Tibial nerve (tissue), 4 donors: Measurements from ENCODE around the gene OR4E1. TPM values are rescaled to one million over a fixed set of nuclear protein-coding genes. Genes with fewer than 3 reads are reported as not detected.
"Not testable (repeated sequence)": the region's sequence is repeated elsewhere in the genome, so short reads cannot be mapped to it uniquely, and the experiment has no call there.

Experiments used
- DNase-seq, 2 donors: peaks; one replicate each; pipeline ENCODE4 v3.0.0-alpha.2; 2019; ENCODE audit warnings: low spot score in 2 of 2
- H3K27ac ChIP-seq, 4 donors: fragments of 200-600 bp; sonication (generic) in 3 of 4; one replicate each; pipeline ENCODE4 v1.5.1; 2017 to 2019; ENCODE audit warnings: mild to moderate bottlenecking in 1 of 4
- H3K27me3 ChIP-seq, 2 donors: fragments of 200-600 bp; sonication (generic) in 1 of 2; one replicate each; pipeline versions ENCODE4 v1.5.1 to v1.6.0; 2017 to 2019
- H3K36me3 ChIP-seq, 3 donors: fragments of 200-600 bp; sonication (generic); one replicate each; pipeline ENCODE4 v1.5.1; 2018 to 2019
- H3K4me1 ChIP-seq, 4 donors: fragments of 200-600 bp; sonication (generic) in 3 of 4; one replicate each; pipeline ENCODE4 v1.5.1; 2017 to 2019
- H3K4me3 ChIP-seq, 4 donors: fragments of 200-600 bp; sonication (generic) in 3 of 4; one replicate each; pipeline ENCODE4 v1.5.1; 2017 to 2019; ENCODE audit warnings: mild to moderate bottlenecking in 1 of 4, moderate library complexity in 1 of 4
- H3K9me3 ChIP-seq, 4 donors: fragments of 200-600 bp; sonication (generic) in 3 of 4; one replicate each; pipeline ENCODE4 v1.5.1; 2017 to 2019
- EP300 ChIP-seq, 2 donors: sonication (generic); formaldehyde crosslinking; IDR thresholded peaks; one replicate each; pipeline ENCODE4 v1.6.1; 2017; ENCODE audit warnings: antibody characterized with exemption in 2 of 2, mild to moderate bottlenecking in 1 of 2
- POLR2A ChIP-seq, 2 donors: fragments of 450-650 bp; IDR thresholded peaks; one replicate each; pipeline ENCODE4 v1.6.1; 2017; ENCODE audit warnings: antibody characterized with exemption in 2 of 2, mild to moderate bottlenecking in 2 of 2, moderate library complexity in 2 of 2
- WGBS, 2 donors: methylation state at CpG; one replicate each; pipeline ENCODE4 v1.1.5; 2018; 5-methylcytosine and 5-hydroxymethylcytosine counted together
- total RNA-seq, 4 donors: library from RNA; depleted of rRNA; stranded (reverse); fragments of >200 nt; gene quantifications; one replicate each; pipeline ENCODE4 v1.1.0, GENCODE V29; 2016
- TF ChIP-seq, protein P1 (sequence below), 5 experiments: fragments of 200-600 bp in 3 of 5; fragments of 450-650 bp in 2 of 5; sonication (generic) in 3 of 5; IDR thresholded peaks; one replicate each; pipeline ENCODE4 v1.5.1; 2016 to 2019; ENCODE audit warnings: antibody characterized with exemption in 5 of 5, mild to moderate bottlenecking in 3 of 5, moderate library complexity in 2 of 5

Gene OR4E1
- total RNA-seq, 4 donors from 2014 or later, result not detected

DNA sequence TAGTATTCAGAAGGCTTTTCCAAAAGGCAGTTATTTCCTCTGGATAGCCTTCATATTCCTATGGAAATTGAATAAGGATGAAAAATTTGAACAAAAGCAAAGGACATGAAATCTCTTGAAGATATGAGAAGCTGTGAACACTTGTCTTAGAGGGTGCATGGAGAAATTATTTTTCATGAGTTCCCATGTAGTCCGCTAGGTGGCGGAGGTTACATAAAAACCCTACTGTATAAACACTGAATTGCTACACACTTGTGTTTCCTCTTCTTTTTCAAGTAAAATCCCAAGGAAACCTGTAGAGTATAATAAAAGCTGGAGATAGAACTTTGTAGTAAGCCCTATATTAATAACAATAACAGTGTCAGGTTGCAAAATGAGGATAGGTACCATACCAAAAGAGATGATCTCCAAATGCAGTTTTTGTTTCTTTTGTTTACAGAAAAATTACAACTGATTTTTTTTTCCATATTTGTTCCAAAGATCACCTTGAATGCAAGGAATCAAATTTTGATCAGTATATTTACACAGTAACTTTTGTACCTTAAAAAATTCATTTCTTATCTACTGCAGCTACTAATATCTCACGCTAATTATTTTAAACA is 37.8 kb upstream of the OR4E1 start:
- DNase-seq, result peak in 1 of 2 donors; percentile 8
- 29 to 32% methylated on average over 3 of the region's 3 CpGs for WGBS, 2 donors
- H3K27me3 ChIP-seq, result no peaks in the 10 kb centered on the region
- H3K27ac ChIP-seq, result no peak overlapping the region
- no peaks in the 10 kb centered on the region for H3K36me3 ChIP-seq
- peaks cover 0 to 11% (median 0%) of the 10 kb centered on the region in 4 donors for H3K9me3 ChIP-seq
- TF ChIP-seq POLR2A (IDR thresholded peaks at IDR 0.05), result no peak
- TF ChIP-seq, protein P1, sequence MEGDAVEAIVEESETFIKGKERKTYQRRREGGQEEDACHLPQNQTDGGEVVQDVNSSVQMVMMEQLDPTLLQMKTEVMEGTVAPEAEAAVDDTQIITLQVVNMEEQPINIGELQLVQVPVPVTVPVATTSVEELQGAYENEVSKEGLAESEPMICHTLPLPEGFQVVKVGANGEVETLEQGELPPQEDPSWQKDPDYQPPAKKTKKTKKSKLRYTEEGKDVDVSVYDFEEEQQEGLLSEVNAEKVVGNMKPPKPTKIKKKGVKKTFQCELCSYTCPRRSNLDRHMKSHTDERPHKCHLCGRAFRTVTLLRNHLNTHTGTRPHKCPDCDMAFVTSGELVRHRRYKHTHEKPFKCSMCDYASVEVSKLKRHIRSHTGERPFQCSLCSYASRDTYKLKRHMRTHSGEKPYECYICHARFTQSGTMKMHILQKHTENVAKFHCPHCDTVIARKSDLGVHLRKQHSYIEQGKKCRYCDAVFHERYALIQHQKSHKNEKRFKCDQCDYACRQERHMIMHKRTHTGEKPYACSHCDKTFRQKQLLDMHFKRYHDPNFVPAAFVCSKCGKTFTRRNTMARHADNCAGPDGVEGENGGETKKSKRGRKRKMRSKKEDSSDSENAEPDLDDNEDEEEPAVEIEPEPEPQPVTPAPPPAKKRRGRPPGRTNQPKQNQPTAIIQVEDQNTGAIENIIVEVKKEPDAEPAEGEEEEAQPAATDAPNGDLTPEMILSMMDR (IDR thresholded peaks at IDR 0.05), result peak; percentile 37 to 67 (median 55)
- no peak overlapping the region for H3K4me3 ChIP-seq
- no peaks in the 10 kb centered on the region for H3K4me1 ChIP-seq

DNA sequence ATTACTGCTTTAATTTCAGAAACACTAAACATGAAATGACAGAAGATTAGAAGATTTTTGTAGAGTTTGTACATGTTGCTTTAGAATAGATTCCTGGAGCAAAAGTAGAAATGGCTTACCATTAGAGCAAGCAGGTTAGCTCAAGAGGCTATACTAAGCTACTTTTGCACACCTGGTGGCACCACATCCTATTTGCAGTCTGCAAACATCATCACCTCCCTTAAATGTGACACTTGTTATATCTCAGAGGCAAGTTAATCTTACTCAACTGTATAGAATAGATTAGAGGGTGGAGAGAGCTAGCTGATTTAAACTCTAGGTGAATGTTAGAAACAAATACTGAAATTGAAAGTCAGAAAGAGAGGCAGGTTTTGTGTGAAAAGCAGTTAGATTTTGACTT is 30.7 kb upstream of the OR4E1 start:
- TF ChIP-seq, protein P1 (IDR thresholded peaks at IDR 0.05), result no peak
- no peak for TF ChIP-seq POLR2A (IDR thresholded peaks at IDR 0.05)
- no peaks in the 10 kb centered on the region for H3K27me3 ChIP-seq
- no peaks in the 10 kb centered on the region for H3K4me1 ChIP-seq
- peaks cover 0 to 18% (median 0%) of the 10 kb centered on the region in 4 donors for H3K9me3 ChIP-seq
- H3K4me3 ChIP-seq, result no peak overlapping the region
- H3K36me3 ChIP-seq, result no peaks in the 10 kb centered on the region
- DNase-seq, result no peak
- no peak overlapping the region for H3K27ac ChIP-seq

DNA sequence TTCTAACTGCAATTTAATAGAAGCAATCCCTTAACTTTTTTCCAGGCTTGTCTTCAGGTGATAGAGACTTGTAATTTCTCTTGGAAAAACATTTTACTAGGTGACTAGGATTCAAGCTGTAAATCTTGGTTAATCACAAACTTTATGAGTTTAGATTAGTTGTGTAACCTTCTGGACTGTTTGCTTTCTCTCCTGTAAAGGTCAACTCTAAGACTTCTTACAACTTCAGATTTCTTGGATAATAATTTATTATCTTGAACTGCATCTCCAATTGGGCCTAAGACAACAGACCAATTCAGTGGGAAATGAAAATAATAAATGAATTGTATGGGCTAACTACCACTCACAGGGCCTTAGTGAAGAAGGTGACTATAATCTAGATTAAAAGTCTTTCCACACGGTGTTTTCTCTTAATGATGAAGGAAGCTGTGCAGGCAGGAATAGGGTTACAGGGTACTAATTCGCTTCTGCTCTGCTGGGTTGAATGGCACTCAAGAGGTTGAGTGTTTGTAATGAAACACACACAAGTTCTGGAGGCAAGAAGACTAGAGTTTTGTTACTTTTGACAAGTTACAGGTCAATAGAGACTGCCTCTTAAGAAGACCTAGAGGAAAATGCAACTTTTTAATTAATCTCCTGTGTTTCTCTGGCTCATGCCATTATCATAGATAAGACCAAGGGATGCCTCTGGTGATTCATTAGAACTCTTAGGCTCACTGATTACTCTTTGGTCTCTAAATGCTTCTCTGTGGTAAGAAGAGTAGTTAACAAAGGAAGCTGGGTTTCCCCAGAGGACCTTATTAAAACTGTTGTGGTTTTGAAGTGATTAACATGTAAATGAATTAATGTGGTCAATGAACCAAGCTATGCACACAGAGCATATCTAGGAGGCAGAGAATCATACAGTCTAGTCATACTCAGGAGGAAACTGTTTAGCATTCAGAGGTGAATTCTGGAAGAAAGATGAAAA is 30.0 kb upstream of the OR4E1 start:
- Histone ChIP-seq H3K27ac (no peak overlapping the region), H3K36me3 (no peaks in the 10 kb centered on the region), H3K4me3 (no peak overlapping the region), H3K4me1 (no peaks in the 10 kb centered on the region), H3K27me3 (no peaks in the 10 kb centered on the region), H3K9me3 (peaks cover 0 to 18% (median 0%) of the 10 kb centered on the region in 4 donors)
- no peak for DNase-seq
- 56 to 76% methylated on average over 2 of the region's 2 CpGs for WGBS, 2 donors
- TF ChIP-seq POLR2A (IDR thresholded peaks at IDR 0.05) (no peak), EP300 (IDR thresholded peaks at IDR 0.05) (no peak)
- TF ChIP-seq, protein P1 (IDR thresholded peaks at IDR 0.05), result no peak

DNA sequence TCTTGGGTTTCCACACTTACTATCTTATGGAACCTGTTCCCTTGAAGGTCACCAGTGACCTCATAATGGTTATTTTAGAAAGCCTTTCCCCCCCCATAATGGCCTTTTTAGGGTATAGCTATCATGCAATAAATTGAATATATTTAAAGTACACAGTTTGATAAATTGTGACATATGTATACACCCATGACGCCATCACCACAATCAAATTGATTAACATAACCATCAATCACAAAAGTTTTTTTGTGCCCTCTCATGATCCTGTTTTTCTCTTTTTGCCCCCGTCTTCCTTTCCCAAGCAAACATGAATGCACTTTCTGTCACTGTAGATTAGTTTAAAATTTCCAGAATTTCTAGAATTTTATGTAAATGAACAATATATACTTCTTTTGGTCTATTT is 28.7 kb upstream of the OR4E1 start:
- Histone ChIP-seq H3K36me3 (no peaks in the 10 kb centered on the region), H3K4me3 (no peak overlapping the region), H3K27me3 (no peaks in the 10 kb centered on the region), H3K9me3 (peaks cover 0 to 16% (median 0%) of the 10 kb centered on the region in 4 donors), H3K27ac (no peak overlapping the region), H3K4me1 (no peaks in the 10 kb centered on the region)
- 66 to 79% methylated on average over 2 of the region's 2 CpGs for WGBS, 2 donors
- no peak for DNase-seq
- TF ChIP-seq POLR2A (IDR thresholded peaks at IDR 0.05), result no peak
- no peak for TF ChIP-seq EP300 (IDR thresholded peaks at IDR 0.05)
- TF ChIP-seq, protein P1 (IDR thresholded peaks at IDR 0.05), result no peak

DNA sequence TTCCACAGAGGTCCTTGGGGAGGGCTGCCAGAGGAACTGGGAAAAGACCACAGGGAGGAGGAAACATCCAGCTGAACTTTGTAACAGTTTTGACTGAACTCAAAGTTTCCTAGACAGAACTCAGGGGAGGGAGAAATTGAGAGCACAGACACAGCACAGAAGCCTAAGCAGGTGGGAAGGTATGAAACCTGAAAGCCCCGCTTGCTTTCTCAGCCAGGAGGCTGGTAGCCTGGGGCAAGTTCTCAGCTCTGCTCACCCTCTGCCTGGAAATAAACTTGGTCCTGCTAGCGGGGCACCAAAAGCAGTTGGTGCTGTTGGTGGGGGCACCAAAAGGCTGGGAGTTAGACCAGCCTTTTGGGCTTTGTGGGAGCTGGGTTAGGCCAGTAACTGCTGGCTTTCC is 25.9 kb upstream of the OR4E1 start:
- H3K27me3 ChIP-seq, result no peaks in the 10 kb centered on the region
- DNase-seq, result no peak
- 76 to 81% methylated on average over 2 of the region's 2 CpGs for WGBS, 2 donors
- H3K9me3 ChIP-seq, result peaks cover 0 to 2% (median 0%) of the 10 kb centered on the region in 4 donors
- no peaks in the 10 kb centered on the region for H3K4me1 ChIP-seq
- H3K36me3 ChIP-seq, result no peaks in the 10 kb centered on the region
- TF ChIP-seq, protein P1 (IDR thresholded peaks at IDR 0.05), result no peak
- TF ChIP-seq EP300 (IDR thresholded peaks at IDR 0.05) (no peak), POLR2A (IDR thresholded peaks at IDR 0.05) (no peak)
- no peak overlapping the region for H3K4me3 ChIP-seq
- no peak overlapping the region for H3K27ac ChIP-seq

DNA sequence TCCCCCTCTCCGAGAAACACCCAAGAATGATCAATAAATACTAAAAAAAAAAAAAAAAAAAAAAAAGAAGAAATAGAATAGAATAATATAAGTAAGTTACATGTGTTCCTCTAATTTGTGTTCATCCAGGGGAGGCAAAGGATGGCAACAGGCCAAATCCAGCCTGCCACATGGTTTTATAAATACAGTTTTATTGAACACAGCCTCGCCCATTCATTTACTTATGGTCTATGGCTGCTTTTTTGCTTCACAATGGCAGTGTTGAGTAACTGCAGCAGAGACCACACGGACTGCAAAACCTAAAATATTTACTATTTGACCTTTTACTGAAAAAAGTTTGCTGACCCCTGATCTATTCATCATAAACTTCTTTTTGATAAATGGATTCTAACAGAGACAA is 24.9 kb upstream of the OR4E1 start:
- not testable (repeated sequence) for H3K4me1 ChIP-seq, H3K36me3 ChIP-seq, DNase-seq, H3K27ac ChIP-seq, H3K27me3 ChIP-seq, H3K4me3 ChIP-seq, H3K9me3 ChIP-seq
- 22 to 41% methylated on average over 2 to 3 of the region's 3 CpGs for WGBS, 2 donors

DNA sequence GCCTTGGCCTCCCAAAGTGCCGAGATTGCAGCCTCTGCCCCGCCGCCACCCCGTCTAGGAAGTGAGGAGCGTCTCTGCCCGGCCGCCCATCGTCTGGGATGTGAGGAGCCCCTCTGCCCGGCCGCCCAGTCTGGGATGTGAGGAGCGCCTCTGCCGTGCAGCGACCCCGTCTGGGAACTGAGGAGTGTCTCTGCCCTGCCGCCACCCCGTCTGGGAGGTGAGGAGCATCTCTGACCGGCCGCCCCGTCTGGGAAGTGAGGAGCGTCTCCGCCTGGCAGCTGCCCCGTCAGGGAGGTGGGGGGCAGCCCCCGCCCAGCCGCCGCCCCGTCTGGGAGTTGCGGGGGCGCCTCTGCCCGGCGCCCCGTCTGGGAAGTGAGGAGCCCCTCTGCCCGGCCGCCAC is 24.0 kb upstream of the OR4E1 start:
- not testable (repeated sequence) for H3K4me1 ChIP-seq, DNase-seq, H3K36me3 ChIP-seq, H3K27ac ChIP-seq, H3K9me3 ChIP-seq, H3K4me3 ChIP-seq, H3K27me3 ChIP-seq
- WGBS, 2 donors, result 94 to 95% methylated on average over 11 to 30 of the region's 33 CpGs
